PC-3 (cell line): ENCODE results near the gene CMBL. TPM values are rescaled to one million over a fixed set of nuclear protein-coding genes. Genes with fewer than 3 reads are reported as not detected.

ENCODE experiments used
- ATAC-seq: fragments of 200-7000 bp; cut with Tn5 transposase; 2 replicates; pipeline ENCODE4 v1.9.1; 2020; ENCODE audit warnings: mild to moderate bottlenecking, moderate library complexity
- BruUV-seq: library from RNA; stranded (reverse); fragments of 400-500 nt; replicated peaks from 2 replicates; lab custom pipeline; 2021; lab: Mats Ljungman, UMichigan
- CTCF ChIA-PET: fragments of 300-600 bp; sonication (Branson Sonifier 250); formaldehyde crosslinking; loops from one replicate; lab custom pipeline; 2022; ENCODE audit warnings: antibody characterized with exemption; lab: Charles Lee
- POLR2A ChIA-PET: fragments of 300-600 bp; sonication (Branson Sonifier 250); formaldehyde crosslinking; loops from one replicate; lab custom pipeline; 2022; ENCODE audit warnings: antibody characterized with exemption; ENCODE audit not compliant: unreplicated experiment; lab: Charles Lee
- DNase-seq: peaks from one replicate; pipeline ENCODE4 v3.0.0-alpha.2; 2015
- H2AFZ ChIP-seq: fragments of 300-600 bp; sonication (generic); 2 replicates; pipeline ENCODE4 v1.6.0; 2016; ENCODE audit warnings: antibody characterized with exemption, low read length
- H3F3A ChIP-seq: fragments of 300-600 bp; sonication (generic); one replicate; pipeline ENCODE4 v1.6.0; 2017; ENCODE audit warnings: antibody characterized with exemption, low read length, control low read depth, mild to moderate bottlenecking; ENCODE audit not compliant: unreplicated experiment
- H3K27ac ChIP-seq: fragments of 300-600 bp; sonication (generic); 2 replicates; pipeline ENCODE4 v1.5.1; 2016; ENCODE audit warnings: mild to moderate bottlenecking, low read length
- H3K27me3 ChIP-seq: fragments of 300-600 bp; sonication (generic); 2 replicates; pipeline ENCODE4 v1.6.1; 2016; ENCODE audit warnings: low read length, mixed read lengths
- H3K36me3 ChIP-seq: fragments of 300-600 bp; sonication (generic); 2 replicates; pipeline ENCODE4 v1.6.1; 2016; ENCODE audit warnings: low read depth, mixed run types, low read length, mixed read lengths
- H3K4me1 ChIP-seq: fragments of 300-600 bp; sonication (generic); 2 replicates; pipeline ENCODE4 v1.5.1; 2016; ENCODE audit warnings: low read length; ENCODE audit not compliant: insufficient read depth
- H3K4me2 ChIP-seq: fragments of 300-600 bp; sonication (generic); 2 replicates; pipeline ENCODE4 v1.6.0; 2016; ENCODE audit warnings: low read length
- H3K4me3 ChIP-seq: fragments of 300-600 bp; sonication (generic); 2 replicates; pipeline ENCODE4 v1.5.1; 2016; ENCODE audit warnings: mild to moderate bottlenecking, low read length, mixed read lengths
- H3K79me2 ChIP-seq: fragments of 300-600 bp; sonication (generic); 2 replicates; pipeline ENCODE4 v1.6.1; 2017; ENCODE audit warnings: low read length, mixed read lengths
- H3K9ac ChIP-seq: fragments of 300-600 bp; sonication (generic); 2 replicates; pipeline ENCODE4 v1.6.0; 2016; ENCODE audit warnings: mild to moderate bottlenecking, low read length
- H3K9me2 ChIP-seq: fragments of 300-600 bp; sonication (generic); replicated peaks from 2 replicates; pipeline ENCODE4 v1.6.1; 2016; ENCODE audit warnings: mixed run types, low read length, mixed read lengths
- H3K9me3 ChIP-seq: fragments of 300-600 bp; sonication (generic); 2 replicates; pipeline ENCODE4 v1.6.1; 2016; ENCODE audit warnings: low read length, mixed read lengths
- H4K20me1 ChIP-seq: fragments of 300-600 bp; sonication (generic); 2 replicates; pipeline ENCODE4 v1.6.1; 2016; ENCODE audit warnings: low read length, mixed read lengths
- EZH2 ChIP-seq: fragments of 300-600 bp; sonication (generic); IDR thresholded peaks from one replicate; pipeline ENCODE4 v1.6.1; 2017; ENCODE audit warnings: antibody characterized with exemption, mild to moderate bottlenecking, low read length; ENCODE audit not compliant: unreplicated experiment
- EZH2phosphoT487 ChIP-seq: fragments of 300-600 bp; sonication (generic); IDR thresholded peaks from 2 replicates; pipeline ENCODE4 v1.6.1; 2018; ENCODE audit warnings: mild to moderate bottlenecking, antibody characterized with exemption, low read length, borderline replicate concordance
- intact Hi-C: fragments of 100-400 bp; cut with micrococcal nuclease; formaldehyde crosslinking; loops from 2 replicates; pipeline ENCODE4 v1.9.0; 2023
- total RNA-seq: library from RNA; depleted of rRNA; stranded (reverse); fragments of >200 nt; gene quantifications from 2 replicates; pipeline ENCODE4 v1.2.3, GENCODE V29; 2014
- TF ChIP-seq, protein P1 (sequence below): fragments of 300-600 bp; sonication (generic); conservative IDR thresholded peaks from 2 replicates; pipeline ENCODE4 v1.5.1; 2017; ENCODE audit warnings: antibody characterized with exemption, low read depth, mild to moderate bottlenecking, low read length

CMBL gene
- total RNA-seq, 1 experiment from 2014 or later, result 35.7 TPM

DNA sequence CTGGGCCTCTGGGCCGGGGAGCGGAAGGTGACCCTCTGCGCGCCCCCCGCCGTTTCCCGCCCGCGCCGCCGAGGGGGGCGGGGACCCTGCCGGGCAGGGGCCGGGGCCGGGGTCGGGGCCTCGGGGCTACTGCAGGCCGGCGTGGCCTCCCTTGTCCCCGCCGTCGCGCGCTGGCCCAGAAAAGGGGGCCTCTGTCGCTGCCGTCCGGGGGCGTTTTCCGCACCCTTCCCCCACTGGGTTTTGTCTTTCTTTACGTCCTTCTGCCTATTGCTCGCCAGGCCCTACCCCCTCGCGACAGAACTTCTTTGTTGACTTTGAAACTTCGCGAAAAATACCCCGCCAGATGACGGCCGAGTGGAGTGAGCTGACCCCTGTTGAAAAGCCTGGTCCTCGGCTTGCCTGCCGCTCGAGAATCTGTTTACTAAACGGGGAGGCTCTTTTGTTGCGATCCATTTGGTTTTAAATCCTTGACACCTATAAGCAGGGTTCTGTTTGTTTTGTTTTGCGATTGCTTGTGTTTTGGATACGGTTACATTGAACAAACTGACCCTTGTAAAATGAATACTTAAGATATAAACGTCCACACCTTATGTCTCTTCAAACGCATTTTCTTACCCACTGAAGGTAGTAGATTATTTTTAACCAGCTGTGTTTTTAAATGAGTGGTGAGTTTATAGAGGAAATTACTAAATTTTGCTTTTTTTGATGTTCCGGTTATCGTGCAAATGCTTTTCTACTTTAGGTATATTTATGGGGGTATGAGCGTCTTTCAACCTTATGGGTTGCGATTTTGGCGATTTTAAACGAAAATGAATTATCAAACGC, 46.6 kb upstream of the CMBL start:
- H2AFZ ChIP-seq, result peak overlapping the region; percentile 73; the same call in 1 of the 2 replicates
- TF ChIP-seq EZH2, result no peak
- no peak for TF ChIP-seq EZH2phosphoT487
- TF ChIP-seq, protein P1, sequence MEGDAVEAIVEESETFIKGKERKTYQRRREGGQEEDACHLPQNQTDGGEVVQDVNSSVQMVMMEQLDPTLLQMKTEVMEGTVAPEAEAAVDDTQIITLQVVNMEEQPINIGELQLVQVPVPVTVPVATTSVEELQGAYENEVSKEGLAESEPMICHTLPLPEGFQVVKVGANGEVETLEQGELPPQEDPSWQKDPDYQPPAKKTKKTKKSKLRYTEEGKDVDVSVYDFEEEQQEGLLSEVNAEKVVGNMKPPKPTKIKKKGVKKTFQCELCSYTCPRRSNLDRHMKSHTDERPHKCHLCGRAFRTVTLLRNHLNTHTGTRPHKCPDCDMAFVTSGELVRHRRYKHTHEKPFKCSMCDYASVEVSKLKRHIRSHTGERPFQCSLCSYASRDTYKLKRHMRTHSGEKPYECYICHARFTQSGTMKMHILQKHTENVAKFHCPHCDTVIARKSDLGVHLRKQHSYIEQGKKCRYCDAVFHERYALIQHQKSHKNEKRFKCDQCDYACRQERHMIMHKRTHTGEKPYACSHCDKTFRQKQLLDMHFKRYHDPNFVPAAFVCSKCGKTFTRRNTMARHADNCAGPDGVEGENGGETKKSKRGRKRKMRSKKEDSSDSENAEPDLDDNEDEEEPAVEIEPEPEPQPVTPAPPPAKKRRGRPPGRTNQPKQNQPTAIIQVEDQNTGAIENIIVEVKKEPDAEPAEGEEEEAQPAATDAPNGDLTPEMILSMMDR, result no peak
- ChIA-PET POLR2A (interaction anchor here (0.6 to 1.2 kb wide), 4 partner anchors 13 to 44 kb away, joined by 3 to 5 read pairs (median 3); no protein-coding TSS in a partner anchor), CTCF (interaction anchor here (0.7 to 1.6 kb wide), 2 partner anchors 52 to 70 kb away, joined by 3 to 11 read pairs; no protein-coding TSS in a partner anchor)
- H3K4me2 ChIP-seq, result peak overlapping the region; percentile 86
- H3K9me2 ChIP-seq, result no peaks in the 10 kb centered on the region
- intact Hi-C loops, result loop anchor here (1.0 kb wide), 1 partner anchor 104 kb away; the partner anchor contains the start of gene CCT5
- H3K4me3 ChIP-seq, result peak overlapping the region; percentile 92
- DNase-seq, result peak; percentile 69
- peaks cover 6% of the 10 kb centered on the region; the same call in 1 of the 2 replicates for H3K36me3 ChIP-seq
- peaks cover 26% of the 10 kb centered on the region for H3K4me1 ChIP-seq
- no peaks in the 10 kb centered on the region for H3K9me3 ChIP-seq
- ATAC-seq, result peak; percentile 21
- H3K9ac ChIP-seq, result peak overlapping the region; percentile 92
- no peaks in the 10 kb centered on the region for H3K27me3 ChIP-seq
- peaks cover under 1% of the 10 kb centered on the region for H3F3A ChIP-seq
- peak overlapping the region; percentile 84 for H3K27ac ChIP-seq
- BruUV-seq, result TSS peak; percentile 50
- H3K79me2 ChIP-seq, result peaks cover 71% of the 10 kb centered on the region
- H4K20me1 ChIP-seq, result peaks cover 47% of the 10 kb centered on the region

DNA sequence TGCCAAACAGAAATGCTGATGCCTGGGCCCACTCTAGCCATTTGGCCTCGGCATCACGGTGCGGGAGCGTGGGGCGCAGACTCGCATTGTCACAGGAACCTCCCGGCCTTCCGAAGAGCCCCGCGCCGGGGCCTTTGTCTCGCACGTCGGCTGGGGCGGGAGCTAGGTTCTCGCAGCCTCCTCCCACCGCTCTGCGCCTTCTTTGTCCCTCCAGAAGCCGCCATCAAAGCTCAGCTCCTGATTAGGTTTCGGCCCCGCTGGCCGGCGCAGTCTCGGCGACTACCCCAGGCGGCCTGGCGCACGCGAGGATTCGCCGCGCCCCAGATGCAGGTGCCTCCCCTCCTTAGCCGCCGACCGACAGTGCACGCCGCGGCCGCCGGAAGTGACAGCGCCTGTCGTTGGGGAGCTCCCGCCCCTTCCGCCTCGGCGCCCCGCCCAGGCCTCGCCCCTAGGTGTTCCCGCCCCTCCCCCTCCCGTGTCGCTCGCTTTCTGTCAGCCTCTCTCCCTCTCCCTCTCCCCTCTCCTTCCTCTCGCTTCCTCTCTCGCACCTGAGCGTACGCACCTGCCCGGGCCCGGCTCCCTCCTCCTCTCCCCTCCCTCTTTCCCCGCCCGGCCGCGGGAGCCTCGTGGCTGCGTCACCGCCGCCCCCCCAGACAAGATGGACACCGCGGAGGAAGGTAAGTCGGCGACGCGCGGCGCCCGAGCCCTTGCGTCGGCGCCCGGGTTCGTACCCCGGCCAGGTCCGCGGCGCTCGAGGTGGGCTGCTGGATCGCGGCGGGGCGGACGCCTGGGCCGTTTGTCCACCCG, 45.7 kb upstream of the CMBL start, which contains the start of gene MARCHF6:
Gene MARCHF6 (plus strand): TSS at position 455 of the 807 bp plus-strand sequence. CDS start 204 bp downstream, at position 659.
- peak; percentile 83 for ATAC-seq
- peaks cover 5% of the 10 kb centered on the region for H3F3A ChIP-seq
- peaks cover 40% of the 10 kb centered on the region for H4K20me1 ChIP-seq
- H3K9me3 ChIP-seq, result no peaks in the 10 kb centered on the region
- peaks cover 63% of the 10 kb centered on the region for H3K79me2 ChIP-seq
- TF ChIP-seq, protein P1, result no peak
- TF ChIP-seq EZH2phosphoT487 (no peak), EZH2 (no peak)
- TSS peak; percentile 95 for BruUV-seq
- no peaks in the 10 kb centered on the region for H3K36me3 ChIP-seq
- H3K27ac ChIP-seq, result peak within 1 kb of the TSS; percentile 84
- ChIA-PET POLR2A (interaction anchor here (0.5 to 1.2 kb wide), 6 partner anchors 13 to 102 kb away, joined by 3 to 5 read pairs (median 4); no protein-coding TSS in a partner anchor), CTCF (interaction anchor here (1.6 kb wide), 1 partner anchor 69 kb away, joined by 11 read pairs; no protein-coding TSS in a partner anchor)
- DNase-seq, result peak; percentile 99
- peak within 1 kb of the TSS; percentile 73 for H2AFZ ChIP-seq
- H3K9me2 ChIP-seq, result no peaks in the 10 kb centered on the region
- H3K4me1 ChIP-seq, result peaks cover 26% of the 10 kb centered on the region
- H3K27me3 ChIP-seq, result no peaks in the 10 kb centered on the region
- peak within 1 kb of the TSS; percentile 94 for H3K4me2 ChIP-seq
- peak within 1 kb of the TSS; percentile 92 for H3K9ac ChIP-seq
- H3K4me3 ChIP-seq, result peak within 1 kb of the TSS; percentile 92
- intact Hi-C loops, result loop anchor here (1.0 kb wide), 2 partner anchors 43 to 103 kb away; partner anchors contain the start of gene CCT5
